Right kidney (tissue), 1 donor: ENCODE results near the gene FAM161B.
"Not testable (repeated sequence)": the region's sequence is repeated elsewhere in the genome, so short reads cannot be mapped to it uniquely, and the experiment has no call there.

ENCODE experiments used
- DNase-seq: peaks from one replicate; pipeline ENCODE4 v3.0.0-alpha.2; 2016

The FAM161B gene

DNA sequence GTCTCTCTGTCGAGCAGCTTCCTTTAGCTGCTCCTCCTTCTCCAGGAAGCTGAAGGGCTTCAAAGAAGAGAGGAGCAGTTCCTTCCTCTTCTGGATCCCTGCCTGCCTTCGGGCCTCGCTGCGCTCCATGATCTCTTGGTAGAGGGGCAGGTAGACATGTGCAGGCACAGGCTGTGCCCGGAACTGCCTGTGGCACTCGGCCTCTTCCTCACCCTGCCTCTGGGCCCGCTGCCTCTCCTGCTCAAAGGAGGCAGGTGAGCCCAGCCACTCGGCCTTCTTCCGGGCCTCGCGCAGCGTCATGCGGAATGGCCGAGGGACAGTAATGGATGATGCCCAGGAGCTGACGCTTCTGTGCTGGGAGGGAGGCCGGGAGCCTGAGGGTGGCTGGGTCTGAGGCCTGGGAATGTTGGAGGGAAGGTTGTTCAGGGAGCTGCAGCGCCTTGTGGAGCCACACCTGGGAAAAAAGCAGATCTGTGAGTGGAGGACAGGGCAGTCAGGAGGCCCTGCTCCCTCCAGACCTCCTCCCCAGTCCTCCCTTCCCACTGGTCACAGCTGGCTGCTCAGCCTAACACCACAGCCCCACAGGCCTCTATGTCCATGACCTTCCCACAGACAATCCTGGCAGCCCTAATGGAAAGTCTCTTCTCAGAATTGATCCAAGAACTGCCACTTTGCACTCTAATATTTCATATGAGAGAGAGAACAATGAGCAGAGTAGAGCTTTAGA lies 5.3 kb downstream of the FAM161B start:
- no peak for DNase-seq

DNA sequence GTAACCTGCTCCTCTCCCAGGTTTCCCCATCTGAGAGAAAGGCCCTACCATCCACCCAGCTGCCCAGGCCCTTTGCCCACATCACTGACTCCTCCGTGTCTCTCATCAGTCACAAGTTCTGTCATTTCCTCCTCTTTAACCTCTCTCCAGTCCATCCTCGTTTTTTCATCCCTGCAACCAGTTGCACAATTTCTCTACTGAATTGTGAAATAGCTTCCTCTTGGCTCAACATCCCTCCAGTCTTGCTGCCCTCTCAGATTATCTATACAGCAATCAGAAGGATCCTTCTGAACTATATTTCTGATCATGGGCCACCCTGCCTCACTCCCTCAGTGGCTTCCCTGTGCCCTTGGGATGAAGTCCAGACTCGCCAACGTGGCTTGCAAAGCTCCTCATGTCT lies 6.8 kb downstream of the FAM161B start:
- DNase-seq, result no peak

DNA sequence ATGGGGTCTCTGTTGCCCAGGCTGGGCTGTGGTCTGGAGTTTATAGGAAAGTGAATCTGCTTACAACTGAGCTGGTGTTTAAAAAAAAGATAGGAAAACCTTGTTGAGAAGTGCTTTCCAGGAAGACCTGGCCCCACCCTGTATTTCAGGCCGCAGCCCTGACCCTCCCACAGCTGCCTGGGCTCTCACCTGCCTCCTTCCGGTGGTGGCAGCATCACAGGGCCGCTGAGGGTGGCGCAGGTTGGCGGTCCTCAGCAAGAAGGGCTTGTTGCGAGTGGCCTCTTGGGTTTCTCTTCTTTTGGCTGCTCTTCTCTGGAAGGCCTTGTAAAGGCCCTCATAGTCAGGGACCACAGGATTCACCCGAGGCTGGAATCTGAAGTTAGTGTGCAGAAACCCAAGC lies 7.7 kb downstream of the FAM161B start:
- no peak for DNase-seq

DNA sequence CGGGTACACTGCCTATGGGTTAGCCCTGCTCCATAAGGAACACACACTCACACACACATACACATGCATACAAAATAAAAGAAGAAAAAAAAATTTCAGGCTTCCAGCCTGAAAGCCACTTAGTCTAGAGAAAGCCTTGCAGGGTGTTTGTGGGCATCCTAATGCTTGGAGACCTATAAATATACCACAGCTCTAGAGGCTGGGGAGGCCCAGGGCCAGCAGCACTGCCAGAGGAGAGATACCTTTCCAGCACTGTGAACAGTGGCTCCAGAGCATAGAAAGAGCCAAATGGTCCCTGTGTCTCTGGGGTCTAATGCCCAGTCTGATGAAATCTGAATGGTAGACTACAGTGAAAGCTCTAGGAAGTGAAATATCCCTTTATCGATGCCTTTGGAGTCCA lies 12.9 kb downstream of the FAM161B start:
- DNase-seq, result no peak

DNA sequence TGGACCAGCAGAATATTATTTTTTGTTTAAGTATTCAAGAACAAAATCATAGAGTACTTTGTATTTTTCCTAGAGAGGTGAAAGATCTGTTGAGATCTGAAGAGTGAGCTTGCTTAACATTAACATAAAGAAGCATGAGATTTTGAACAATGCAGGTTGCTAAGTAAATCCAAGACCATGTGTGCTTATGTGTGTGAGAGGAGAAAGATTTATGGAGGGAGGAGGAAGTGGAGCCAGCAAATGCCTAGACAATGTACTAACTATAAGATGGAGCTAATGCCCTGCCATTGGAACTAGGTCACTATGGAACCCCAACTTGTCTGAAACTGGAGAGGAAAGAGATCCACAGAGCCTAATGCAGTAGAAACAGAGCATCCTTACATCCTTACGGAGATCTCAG lies 13.3 kb downstream of the FAM161B start:
- no peak for DNase-seq

DNA sequence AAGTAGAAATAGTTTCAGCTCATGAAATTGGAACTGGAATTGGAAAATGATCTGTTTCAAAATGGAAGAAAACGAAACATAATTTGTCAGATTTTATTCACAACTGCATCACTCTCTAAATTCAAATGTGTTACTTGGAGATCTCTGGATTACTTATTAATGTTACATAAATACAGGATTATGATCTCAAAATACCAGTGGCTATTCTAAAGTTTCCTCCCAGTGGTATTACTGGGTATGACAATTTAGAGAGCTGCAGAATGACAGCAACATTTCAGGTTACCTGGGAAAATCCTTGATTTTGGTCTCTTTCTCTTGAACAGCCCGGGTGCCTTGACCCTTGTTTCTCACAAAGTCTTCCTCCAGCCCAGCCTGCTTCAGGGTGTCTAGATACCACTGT lies 14.2 kb downstream of the FAM161B start:
- no peak for DNase-seq

DNA sequence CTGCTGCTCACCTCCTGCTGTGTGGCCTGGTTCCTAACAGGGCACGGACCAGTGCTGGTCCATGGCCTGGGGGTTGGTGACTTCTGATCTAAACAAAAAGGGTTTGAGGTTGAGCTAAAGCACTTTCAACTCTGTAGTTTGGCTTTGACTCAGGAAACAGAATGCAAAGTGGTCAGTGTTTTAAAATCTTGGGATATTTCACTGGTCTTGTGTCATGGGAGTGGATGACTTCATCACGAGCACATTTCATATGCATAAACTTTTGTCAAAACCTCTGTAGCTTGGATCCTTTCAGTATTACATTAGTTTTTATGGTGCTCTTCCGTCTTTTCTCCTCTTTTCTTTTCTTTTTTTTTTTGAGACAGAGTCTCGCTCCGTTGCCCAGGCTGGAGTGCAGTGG lies 25.6 kb downstream of the FAM161B start:
- no peak for DNase-seq

DNA sequence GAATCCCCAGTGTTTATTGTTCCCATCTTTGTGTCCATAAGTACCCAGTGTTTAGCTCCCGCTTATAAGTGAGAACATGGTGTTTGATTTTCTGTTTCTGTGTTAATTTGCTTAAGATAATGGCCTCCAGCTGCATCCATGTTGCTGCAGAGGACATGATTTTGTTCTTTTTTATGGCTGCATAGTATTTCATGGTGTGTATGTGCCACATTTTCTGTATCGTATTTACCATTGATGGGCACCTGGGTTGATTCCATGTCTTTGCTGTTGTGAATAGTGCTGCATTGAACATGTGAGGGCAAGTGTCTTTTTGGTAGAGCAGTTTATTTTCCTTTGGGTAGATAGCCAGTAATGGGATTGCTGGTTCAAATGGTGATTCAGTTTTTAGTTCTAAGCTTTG lies 30.4 kb downstream of the FAM161B start:
- not testable (repeated sequence) for DNase-seq

DNA sequence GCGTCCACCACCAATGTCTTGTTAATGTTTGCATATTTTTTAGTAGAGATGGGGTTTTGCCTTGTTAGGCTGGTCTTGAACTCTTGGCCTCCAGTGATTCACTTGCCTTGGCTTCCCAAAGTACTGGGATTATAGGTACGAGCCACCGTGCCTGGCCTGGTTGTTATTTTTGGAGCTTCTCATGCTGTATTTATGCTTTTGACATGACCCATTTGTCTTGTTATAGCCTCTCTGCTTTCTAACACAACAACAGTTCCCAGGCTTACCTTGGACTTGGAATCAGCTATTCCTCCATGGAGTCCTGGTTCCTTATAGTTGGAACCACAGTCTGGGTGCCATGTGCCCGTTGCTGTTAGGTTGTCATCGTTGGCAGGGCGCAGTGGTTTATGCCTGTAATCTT lies 33.6 kb downstream of the FAM161B start:
- DNase-seq, result no peak

DNA sequence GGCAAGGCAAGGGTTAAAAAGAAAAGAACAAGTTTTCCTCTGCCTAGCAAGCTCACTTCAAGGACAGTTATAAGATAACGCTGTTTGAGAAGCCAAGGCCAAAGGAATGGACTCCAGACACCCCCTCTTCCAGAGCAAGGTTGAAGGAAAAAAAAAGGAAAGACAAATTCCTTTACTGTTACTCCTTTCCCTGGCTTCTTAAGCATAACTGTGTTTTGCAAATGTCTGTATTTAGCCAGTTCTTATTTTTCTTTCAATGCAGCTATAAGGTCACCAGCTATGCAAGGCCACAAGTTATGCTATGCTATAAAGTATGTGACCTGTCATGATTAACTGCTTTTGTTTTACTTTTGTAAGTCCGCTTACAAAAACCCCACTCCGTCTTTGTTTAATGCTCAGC lies 36.6 kb downstream of the FAM161B start:
- no peak for DNase-seq

DNA sequence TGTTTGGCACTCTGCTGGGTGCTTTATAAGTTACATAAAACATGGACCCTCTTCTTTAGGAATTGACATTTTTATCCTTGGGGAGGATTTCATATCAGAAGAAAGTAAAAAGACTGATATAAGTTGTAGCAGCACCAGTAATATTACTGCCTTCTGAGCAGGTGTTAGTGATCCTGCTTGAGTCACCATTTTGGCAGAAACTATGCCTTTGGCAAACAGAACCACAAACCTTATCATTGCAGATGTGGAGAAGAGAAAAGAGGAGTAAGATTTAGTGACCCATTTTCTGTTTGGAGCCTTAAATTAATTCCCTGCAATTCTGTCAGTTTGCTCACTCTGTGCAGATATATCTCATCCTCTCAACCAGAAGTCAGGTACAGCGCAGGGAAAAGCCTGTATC lies 40.2 kb downstream of the FAM161B start:
- DNase-seq, result no peak

DNA sequence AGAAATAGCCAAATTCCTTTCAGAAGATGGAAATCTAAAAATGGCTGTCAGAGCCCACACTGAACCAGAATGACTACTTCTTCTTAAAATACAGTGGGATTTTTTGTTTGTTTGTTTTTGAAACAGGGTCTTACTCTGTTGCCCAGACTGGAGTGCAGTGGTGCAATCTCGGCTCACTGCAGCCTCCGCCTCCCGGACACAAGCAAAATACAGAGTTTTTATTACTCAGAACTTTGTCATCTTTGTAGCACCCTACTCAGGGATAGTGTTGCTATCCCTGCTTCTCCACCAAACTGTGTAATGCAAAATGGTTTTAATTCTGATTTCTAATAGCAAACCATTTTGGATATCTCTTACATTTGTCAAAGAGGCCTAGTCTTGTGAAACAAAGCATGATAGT lies 46.9 kb downstream of the FAM161B start:
- no peak for DNase-seq

DNA sequence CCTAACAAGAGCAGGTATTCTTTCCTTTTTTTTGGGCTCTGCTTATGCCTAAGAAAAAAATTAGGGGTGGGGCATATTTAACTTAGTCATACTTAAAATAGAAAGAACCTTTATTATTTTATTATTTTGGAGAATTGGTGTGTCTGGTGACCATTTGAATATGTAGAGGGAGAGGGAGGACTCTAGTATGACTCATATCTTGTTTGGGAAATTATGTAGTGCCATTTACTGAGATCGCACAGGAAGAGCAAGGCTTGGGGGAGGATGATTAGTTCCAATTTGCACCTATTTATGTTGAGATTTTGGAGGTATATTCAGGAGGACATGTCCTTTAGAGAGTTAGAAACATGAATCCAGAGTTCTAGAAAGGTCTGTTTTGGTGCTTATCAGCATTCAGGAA lies 53.4 kb downstream of the FAM161B start:
- DNase-seq, result no peak

DNA sequence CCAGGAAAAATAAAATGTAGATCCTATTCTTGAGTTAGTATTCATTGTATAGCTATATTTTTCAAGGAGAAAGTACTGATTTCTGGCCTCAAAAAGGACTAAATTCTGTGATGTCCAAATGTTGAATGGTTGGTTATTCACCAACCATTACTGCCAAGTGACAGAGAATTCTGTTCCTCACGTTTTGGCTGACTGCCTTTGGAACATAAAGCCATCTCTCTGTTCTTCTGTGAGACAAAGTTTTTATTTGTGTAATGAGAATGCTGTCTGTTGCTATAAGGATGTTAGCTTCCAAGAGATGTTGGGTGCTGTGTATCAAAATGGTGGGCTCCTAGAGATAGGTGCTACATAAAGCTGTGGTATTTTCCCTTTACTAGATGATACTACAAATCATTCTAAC lies 54.0 kb downstream of the FAM161B start:
- no peak for DNase-seq

DNA sequence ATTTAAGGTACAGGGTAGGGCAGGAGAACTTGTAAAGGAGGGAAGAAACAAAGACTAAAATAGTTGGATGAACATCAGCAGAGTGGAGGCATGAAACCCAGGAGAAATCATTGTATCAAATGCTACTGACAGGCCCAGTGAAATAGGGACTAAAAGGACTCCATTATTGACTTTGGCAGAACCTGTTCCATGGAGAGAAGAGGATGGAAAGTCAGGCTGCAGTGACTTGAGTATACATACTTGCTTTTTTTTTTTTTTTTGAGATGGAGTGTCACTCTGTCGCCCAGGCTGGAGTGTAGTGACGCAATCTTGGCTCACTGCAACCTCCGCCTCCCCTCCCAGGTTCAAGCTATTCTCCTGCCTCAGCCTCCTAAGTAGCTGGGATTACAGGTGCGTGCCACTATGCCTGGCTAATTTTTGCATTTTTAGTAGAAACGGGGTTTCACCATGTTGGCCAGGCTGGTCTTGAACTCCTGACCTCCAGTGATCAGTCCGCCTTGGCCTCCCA lies 55.7 kb downstream of the FAM161B start:
- DNase-seq, result not testable (repeated sequence)

DNA sequence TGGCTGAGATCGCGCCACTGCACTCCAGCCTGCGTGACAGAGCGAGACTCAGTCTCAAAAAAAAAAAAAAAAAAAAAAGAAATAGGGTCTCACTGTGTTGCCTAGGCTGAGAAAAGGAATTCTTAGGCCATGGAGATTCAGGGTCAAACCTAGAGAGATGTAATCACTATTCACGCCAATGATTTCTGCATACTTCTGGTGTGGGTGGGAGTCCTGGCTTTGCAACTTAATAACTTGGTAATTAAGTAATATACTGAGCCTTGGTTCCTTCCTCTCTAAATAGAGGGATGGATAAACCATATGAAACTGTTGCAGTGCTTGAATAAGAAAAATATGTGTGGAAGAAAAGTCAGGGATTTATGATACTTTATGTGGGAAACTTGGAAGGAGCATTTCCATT lies 60.5 kb downstream of the FAM161B start:
- no peak for DNase-seq

DNA sequence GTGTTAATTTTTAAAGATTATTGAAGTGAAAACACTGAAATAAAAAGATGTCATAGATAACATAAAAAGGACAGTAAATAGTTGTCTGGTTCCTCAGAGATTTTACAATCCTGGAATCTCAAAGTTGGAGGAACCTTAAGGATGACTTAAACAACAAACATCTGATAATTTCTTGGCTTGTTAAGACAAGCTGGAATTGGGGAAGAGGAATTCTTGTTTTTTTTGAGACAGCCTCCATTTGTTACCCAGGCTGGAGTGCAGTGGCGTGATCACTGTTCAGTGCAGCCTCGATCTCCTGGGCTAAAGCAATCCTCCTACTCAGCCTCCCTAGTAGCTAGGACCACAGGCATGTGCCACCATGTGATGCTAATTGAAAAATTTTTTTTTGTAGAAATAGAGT lies 60.9 kb downstream of the FAM161B start:
- no peak for DNase-seq

DNA sequence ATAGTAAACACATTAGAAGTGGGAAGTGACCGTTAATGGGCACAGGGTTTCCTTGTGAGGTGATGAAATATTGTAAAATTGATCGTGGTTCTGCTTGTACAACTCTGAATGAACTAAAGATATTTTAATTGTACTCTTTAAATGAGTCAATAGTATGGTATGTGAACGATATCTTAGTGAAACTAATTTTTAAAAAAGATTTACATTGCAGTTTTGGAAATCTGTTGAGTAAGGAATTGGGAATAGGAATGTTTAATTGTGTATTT lies 61.5 kb downstream of the FAM161B start:
- no peak for DNase-seq

DNA sequence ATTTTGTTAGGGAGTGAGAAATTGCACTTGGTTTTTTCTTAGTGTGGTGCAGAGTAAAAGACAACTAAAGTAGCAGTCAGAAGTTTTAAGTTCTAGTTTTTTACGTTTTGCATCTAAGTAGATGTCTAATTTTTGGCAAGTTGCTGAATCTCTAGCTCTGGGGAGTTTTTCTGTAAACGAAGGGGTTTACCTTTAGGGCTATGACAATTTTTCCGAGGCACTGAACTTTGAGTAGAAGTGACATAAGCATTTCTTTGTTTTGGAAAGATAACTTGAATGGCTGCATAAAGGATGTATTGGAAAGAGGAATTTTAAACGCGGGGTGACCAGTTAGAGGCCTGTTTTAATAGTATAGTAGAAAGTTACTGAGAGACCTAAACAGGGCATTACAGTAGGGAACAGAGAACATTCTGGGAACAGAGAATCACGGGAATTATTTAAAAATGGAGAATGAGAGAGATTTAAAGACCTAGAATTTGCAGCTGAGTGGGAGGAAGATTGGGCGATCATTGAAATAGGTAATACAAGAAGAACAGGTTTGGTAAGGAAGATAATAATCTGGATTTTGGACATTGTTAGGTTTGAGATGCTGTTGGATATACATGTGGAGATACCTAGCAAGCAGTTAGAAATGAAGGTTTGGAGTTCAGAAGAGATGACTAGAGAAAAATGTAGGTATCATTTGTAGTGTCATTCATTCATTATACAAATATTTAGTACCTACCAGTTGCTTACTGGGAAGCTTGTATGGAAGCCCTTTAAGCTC lies 62.0 kb downstream of the FAM161B start:
- DNase-seq, result no peak

DNA sequence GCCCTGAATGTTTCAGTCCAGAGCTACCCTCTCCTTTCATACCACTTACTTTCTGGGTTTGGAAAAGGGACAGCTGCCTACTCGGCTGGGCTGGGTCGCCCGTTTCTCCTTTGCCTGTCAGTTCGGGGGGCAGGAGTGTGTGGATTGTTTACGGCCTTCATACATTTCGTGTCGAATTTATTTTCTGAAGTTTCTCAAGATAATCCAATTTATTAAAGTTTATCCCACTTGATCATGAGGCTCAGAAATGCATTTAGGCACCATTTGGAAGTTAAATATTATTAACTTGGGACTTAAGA lies 62.6 kb downstream of the FAM161B start:
- DNase-seq, result no peak

DNA sequence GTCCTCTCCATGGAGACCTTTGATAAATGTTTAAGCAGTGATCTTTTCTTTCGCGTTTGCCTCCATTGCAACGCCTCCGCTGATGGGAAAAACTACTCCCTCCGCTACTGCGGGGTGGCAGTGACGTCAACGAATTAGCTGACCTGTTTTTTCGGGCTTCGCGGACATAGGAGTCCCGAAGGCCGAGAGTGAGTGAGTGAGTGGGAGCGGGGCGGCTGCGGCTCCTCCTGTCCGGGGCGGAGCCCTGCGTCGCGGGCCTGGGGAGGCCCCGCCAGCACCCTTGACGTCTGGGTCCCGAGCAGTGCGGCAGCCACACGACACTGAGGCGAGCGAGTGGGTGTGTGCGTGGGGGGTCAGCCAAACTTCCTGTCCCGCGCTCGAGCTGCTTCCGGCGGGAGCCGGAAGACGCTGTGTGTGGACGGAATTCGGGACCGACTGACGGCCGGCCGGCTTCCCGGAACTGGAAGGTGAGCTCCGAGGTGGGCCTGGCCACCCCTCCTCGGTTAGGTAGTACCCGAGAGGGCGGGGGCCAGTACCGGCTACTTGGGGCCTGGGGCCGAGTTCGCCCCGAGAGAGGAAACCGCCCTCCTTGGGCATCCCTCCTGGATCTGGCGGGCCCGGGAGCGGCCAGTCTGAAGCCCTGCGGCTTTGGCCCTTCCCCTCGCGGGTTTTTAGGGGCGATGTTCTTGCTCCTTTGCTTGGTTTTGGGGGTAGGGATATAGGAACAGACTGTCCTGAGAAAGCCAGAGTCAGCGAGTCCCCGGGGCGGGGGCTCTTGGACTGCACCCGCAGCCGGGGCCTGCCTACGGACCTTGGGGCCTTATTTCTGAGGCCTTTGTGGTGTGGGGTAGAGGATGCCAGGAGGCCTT lies 63.2 kb downstream of the FAM161B start, which contains the start of gene ZNF410:
Gene ZNF410 (plus strand): TSS at position 411 of the 869 bp plus-strand sequence. CDS start 5,317 bp downstream, outside the sequence.
- DNase-seq, result peak; percentile 97

DNA sequence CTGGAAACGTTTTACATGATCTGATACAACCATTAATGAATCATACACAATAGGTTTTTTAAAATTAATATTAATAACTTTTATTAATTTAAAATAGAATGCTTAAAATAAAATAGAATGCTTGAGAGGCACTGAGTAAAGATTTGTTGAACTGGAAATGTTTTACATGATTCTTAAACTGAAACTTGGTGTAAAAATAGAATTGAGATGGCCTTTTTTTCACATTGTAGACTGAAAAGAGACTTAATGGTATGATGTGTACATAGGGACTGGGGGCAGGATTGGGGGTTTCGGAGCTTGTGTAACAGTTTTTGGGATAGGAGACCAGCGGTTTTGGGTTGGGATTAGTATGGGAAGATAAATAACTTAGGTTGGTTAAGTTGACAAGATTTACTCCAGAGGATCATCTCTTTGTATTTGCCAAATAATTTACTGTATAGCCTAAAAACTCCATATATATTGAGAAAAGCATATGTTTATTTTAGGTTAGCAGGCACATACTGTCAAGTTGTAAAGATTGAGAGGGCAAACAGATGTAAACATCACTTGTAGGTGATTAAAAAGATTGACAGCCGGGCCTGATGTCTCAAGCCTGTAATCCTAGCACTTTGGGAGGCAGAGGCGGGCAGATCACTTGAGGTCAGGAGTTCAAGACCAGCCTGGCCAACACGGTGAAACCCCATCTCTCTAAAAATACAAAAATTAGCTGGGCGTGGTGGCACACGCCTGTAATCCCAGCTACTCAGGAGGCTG lies 65.3 kb downstream of the FAM161B start:
- no peak for DNase-seq
